SH-SY5Y (cell line): ENCODE results near the gene CUL4A.

Experiments
- GATA2 ChIP-seq: IDR thresholded peaks from 2 replicates; pipeline ENCODE4 v1.6.1; 2011; ENCODE audit warnings: mild to moderate bottlenecking, low read depth, low read length
- GATA3 ChIP-seq: IDR thresholded peaks from 2 replicates; pipeline ENCODE4 v1.6.1; 2011; ENCODE audit warnings: low read depth, mild to moderate bottlenecking, low read length, moderate library complexity

DNA sequence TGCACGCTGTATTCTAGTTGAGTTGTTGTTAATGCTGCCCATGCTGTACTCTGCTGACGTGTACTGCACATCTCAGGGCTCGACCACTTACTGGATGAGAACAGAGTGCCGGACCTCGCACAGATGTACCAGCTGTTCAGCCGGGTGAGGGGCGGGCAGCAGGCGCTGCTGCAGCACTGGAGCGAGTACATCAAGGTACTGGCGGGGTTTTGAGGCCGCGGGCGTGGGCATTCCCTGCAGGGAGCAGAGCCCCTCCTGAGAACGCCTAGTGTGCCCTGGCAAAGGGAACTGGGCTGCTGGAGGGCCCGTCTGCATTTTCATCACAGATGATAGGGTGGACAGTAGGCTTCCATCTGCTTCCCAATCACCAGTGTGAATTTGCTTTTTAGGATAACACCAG is 29.9 kb downstream of the CUL4A start:
- TF ChIP-seq GATA2 (no peak), GATA3 (no peak)
